Naive thymus-derived CD4-positive, alpha-beta T cell (primary cell): ENCODE data around the gene DOCK9. TPM values are rescaled to one million over a fixed set of nuclear protein-coding genes. Genes with fewer than 3 reads are reported as not detected.

ENCODE experiments used
- ATAC-seq: fragments of 150-1000 bp; cut with Tn5 transposase; 2 replicates; pipeline ENCODE4 v1.10.0; 2021; ENCODE audit warnings: mild to moderate bottlenecking, moderate library complexity
- CTCF ChIA-PET: fragments of 350-600 bp; sonication (Branson Sonifier 250); formaldehyde crosslinking; loops from one replicate; lab custom pipeline; 2021; ENCODE audit warnings: antibody characterized with exemption; lab: Charles Lee
- POLR2A ChIA-PET: fragments of 350-600 bp; sonication (Branson Sonifier 250); formaldehyde crosslinking; loops from one replicate; lab custom pipeline; 2021; ENCODE audit warnings: antibody characterized with exemption, inconsistent platforms; lab: Charles Lee
- DNase-seq, 9 donors: peaks; one replicate each; pipeline versions ENCODE4 v3.0.0 to v3.0.0-alpha.2; 2020 to 2022; ENCODE audit warnings: mixed read lengths in 1 of 9
- H3K27ac ChIP-seq: one replicate; pipeline ENCODE4 v1.7.0; 2013; ENCODE audit warnings: mild to moderate bottlenecking, low read depth, low read length, moderate library complexity
- H3K27me3 ChIP-seq, 2 donors: one replicate each; pipeline ENCODE4 v1.7.0; 2013; ENCODE audit warnings: low read length in 2 of 2, mild to moderate bottlenecking in 2 of 2, moderate library complexity in 2 of 2; ENCODE audit not compliant: control insufficient read depth in 2 of 2, insufficient read depth in 2 of 2
- H3K36me3 ChIP-seq, 3 experiments: 1 replicate in 2 of 3; 2 replicates in 1 of 3; pipeline ENCODE4 v1.7.0; 2013; ENCODE audit warnings: low read length in 3 of 3, mild to moderate bottlenecking in 3 of 3, moderate library complexity in 1 of 3; ENCODE audit not compliant: insufficient read depth in 3 of 3, control insufficient read depth in 2 of 3
- H3K4me1 ChIP-seq, 2 donors: one replicate each; pipeline ENCODE4 v1.7.0; 2013; ENCODE audit warnings: low read length in 2 of 2, mild to moderate bottlenecking in 2 of 2, moderate library complexity in 1 of 2; ENCODE audit not compliant: control insufficient read depth in 2 of 2, insufficient read depth in 2 of 2
- H3K4me3 ChIP-seq: 2 replicates; pipeline ENCODE4 v1.7.0; 2013; ENCODE audit warnings: mild to moderate bottlenecking, low read length
- H3K9me3 ChIP-seq, 3 experiments: 1 replicate in 2 of 3; 2 replicates in 1 of 3; pipeline ENCODE4 v1.7.0; 2013; ENCODE audit warnings: low read length in 3 of 3; ENCODE audit not compliant: control insufficient read depth in 2 of 3
- H3K27ac Mint-ChIP-seq, 9 donors: one replicate each; pipeline ENCODE4 v1.8.0; 2020 to 2022; ENCODE audit warnings: mixed read lengths in 9 of 9, mild to moderate bottlenecking in 8 of 9, moderate library complexity in 5 of 9, inconsistent platforms in 2 of 9
- H3K27me3 Mint-ChIP-seq, 5 donors: one replicate each; pipeline ENCODE4 v1.8.0; 2021 to 2022; ENCODE audit warnings: mixed read lengths in 5 of 5, mild to moderate bottlenecking in 1 of 5
- H3K36me3 Mint-ChIP-seq, 5 donors: one replicate each; pipeline ENCODE4 v1.8.0; 2020 to 2022; ENCODE audit warnings: mixed read lengths in 5 of 5, mild to moderate bottlenecking in 3 of 5, inconsistent platforms in 1 of 5
- H3K4me1 Mint-ChIP-seq, 7 donors: one replicate each; pipeline ENCODE4 v1.8.0; 2020 to 2022; ENCODE audit warnings: mixed read lengths in 7 of 7, mild to moderate bottlenecking in 3 of 7, inconsistent platforms in 1 of 7
- H3K4me3 Mint-ChIP-seq, 10 donors: one replicate each; pipeline ENCODE4 v1.8.0; 2020 to 2022; ENCODE audit warnings: mild to moderate bottlenecking in 10 of 10, mixed read lengths in 10 of 10, moderate library complexity in 6 of 10, inconsistent platforms in 2 of 10
- H3K9me3 Mint-ChIP-seq, 11 donors: one replicate each; pipeline ENCODE4 v1.8.0; 2020 to 2022; ENCODE audit warnings: mixed read lengths in 11 of 11, mild to moderate bottlenecking in 4 of 11, inconsistent platforms in 1 of 11, moderate library complexity in 1 of 11
- intact Hi-C, 2 donors: fragments of 100-400 bp; cut with micrococcal nuclease; formaldehyde crosslinking; loops; one replicate each; pipeline ENCODE4 v1.15.1; 2023
- polyA plus RNA-seq, 2 donors: library from polyadenylated mRNA; unstranded; fragments of 300-500 nt; fragmentation: Illumina TruSeq; gene quantifications; one replicate each; pipeline ENCODE4 v1.2.3, GENCODE V29; 2021
- total RNA-seq, 6 experiments: library from RNA in 5 of 6; stranded (reverse) in 5 of 6; gene quantifications; 1 replicate in 5 of 6; 2 replicates in 1 of 6; pipeline ENCODE4 v1.2.3 and lab custom pipeline; 2021 to 2026

The DOCK9 gene
- total and polyA plus RNA-seq, 7 experiments from 2014 or later: 22.2 to 214 (median 122) TPM

GRCh38 chr13:98917116-98917515 is 60.7 kb downstream of the DOCK9 start:
- ATAC-seq: no peak
- Histone ChIP-seq H3K27ac (no peak overlapping the region), H3K4me3 (no peak overlapping the region), H3K27me3 (no peaks in the 10 kb centered on the region), H3K36me3 (peaks cover 6 to 38% (median 8%) of the 10 kb centered on the region in 3 experiments), H3K4me1 (peaks cover 12 to 16% of the 10 kb centered on the region in 2 donors), H3K9me3 (no peaks in the 10 kb centered on the region)
- Mint-ChIP-seq H3K4me1 (peaks cover 31 to 69% (median 58%) of the 10 kb centered on the region in 7 donors), H3K4me3 (no peak overlapping the region), H3K27me3 (no peaks in the 10 kb centered on the region), H3K9me3 (peaks cover 0 to 6% (median 0%) of the 10 kb centered on the region in 11 donors), H3K36me3 (peaks cover 34 to 77% (median 65%) of the 10 kb centered on the region in 5 donors), H3K27ac (no peak overlapping the region)
- ChIA-PET POLR2A (interaction anchor here (0.6 to 1.0 kb wide), 3 partner anchors 10 to 42 kb away, joined by 3 to 4 read pairs (median 3); no protein-coding TSS in a partner anchor), CTCF (no interaction called here)
- intact Hi-C loops: loop anchor here in 1 of 2 donors (10.0 kb wide), 1 partner anchor 1482 kb away; the partner anchor contains the start of gene RAP2A
- DNase-seq: no peak

- ATAC-seq (no peak), DNase-seq (no peak)
- ChIA-PET CTCF (no interaction called here), POLR2A (interaction anchor here (0.6 to 1.0 kb wide), 2 partner anchors 14 to 129 kb away, joined by 3 to 4 read pairs; no protein-coding TSS in a partner anchor)
- Histone ChIP-seq H3K36me3 (peaks cover 0 to 31% (median 8%) of the 10 kb centered on the region in 3 experiments), H3K9me3 (no peaks in the 10 kb centered on the region), H3K27ac (no peak overlapping the region), H3K4me3 (no peak overlapping the region), H3K4me1 (peaks cover 12 to 16% of the 10 kb centered on the region in 2 donors), H3K27me3 (no peaks in the 10 kb centered on the region)
- Mint-ChIP-seq H3K36me3 (peaks cover 30 to 70% (median 58%) of the 10 kb centered on the region in 5 donors), H3K9me3 (peaks cover 0 to 6% (median 0%) of the 10 kb centered on the region in 11 donors), H3K27me3 (no peaks in the 10 kb centered on the region), H3K4me1 (peaks cover 29 to 63% (median 58%) of the 10 kb centered on the region in 7 donors), H3K27ac (peak overlapping the region in 3 of 9 donors; percentile 14 to 41 (median 20)), H3K4me3 (no peak overlapping the region)
- intact Hi-C loops: loop anchor here in 1 of 2 donors (10.0 kb wide), 1 partner anchor 1482 kb away; the partner anchor contains the start of gene RAP2A
Measured at GRCh38 chr13:98916403-98916802, 61.5 kb downstream of the DOCK9 start.

- Histone ChIP-seq H3K4me1 (peaks cover 17 to 20% of the 10 kb centered on the region in 2 donors), H3K4me3 (no peak overlapping the region), H3K27ac (no peak overlapping the region), H3K27me3 (no peaks in the 10 kb centered on the region), H3K9me3 (no peaks in the 10 kb centered on the region), H3K36me3 (peaks cover 0 to 26% (median 8%) of the 10 kb centered on the region in 3 experiments)
- Mint-ChIP-seq H3K4me1 (peaks cover 32 to 63% (median 58%) of the 10 kb centered on the region in 7 donors), H3K27ac (peak overlapping the region in 2 of 9 donors; percentile 27 to 50), H3K4me3 (no peak overlapping the region), H3K27me3 (no peaks in the 10 kb centered on the region), H3K36me3 (peaks cover 27 to 66% (median 56%) of the 10 kb centered on the region in 5 donors), H3K9me3 (peaks cover 0 to 6% (median 0%) of the 10 kb centered on the region in 11 donors)
- ChIA-PET CTCF (no interaction called here), POLR2A (interaction anchor here (0.6 to 2.0 kb wide), 2 partner anchors 8 to 130 kb away, joined by 3 to 7 read pairs; no protein-coding TSS in a partner anchor)
- no peak for DNase-seq
- ATAC-seq: no peak
- intact Hi-C loops: loop anchor here in 1 of 2 donors (10.0 kb wide), 1 partner anchor 1481 kb away; the partner anchor contains the start of gene RAP2A
Measured at GRCh38 chr13:98915981-98916380, 61.9 kb downstream of the DOCK9 start.

- no peak for ATAC-seq
- intact Hi-C loops: loop anchor here in 1 of 2 donors (10.0 kb wide), 1 partner anchor 1481 kb away; the partner anchor contains the start of gene RAP2A
Measured at GRCh38 chr13:98915563-98915962, 62.3 kb downstream of the DOCK9 start.

GRCh38 chr13:98913741-98914140 is 64.1 kb downstream of the DOCK9 start:
- Histone ChIP-seq H3K36me3 (peaks cover 0 to 26% (median 8%) of the 10 kb centered on the region in 3 experiments), H3K4me1 (peaks cover 11 to 13% of the 10 kb centered on the region in 2 donors), H3K27ac (no peak overlapping the region), H3K4me3 (no peak overlapping the region), H3K9me3 (no peaks in the 10 kb centered on the region), H3K27me3 (no peaks in the 10 kb centered on the region)
- Mint-ChIP-seq H3K27ac (peak overlapping the region in 3 of 9 donors; percentile 18 to 46 (median 46)), H3K4me1 (peaks cover 22 to 60% (median 58%) of the 10 kb centered on the region in 7 donors), H3K36me3 (peaks cover 22 to 59% (median 49%) of the 10 kb centered on the region in 5 donors), H3K27me3 (no peaks in the 10 kb centered on the region), H3K4me3 (no peak overlapping the region), H3K9me3 (peaks cover 0 to 5% (median 0%) of the 10 kb centered on the region in 11 donors)
- ATAC-seq (no peak), DNase-seq (no peak)
- ChIA-PET POLR2A (interaction anchor here (1.2 to 2.0 kb wide), 2 partner anchors 10 to 87 kb away, joined by 3 to 7 read pairs; no protein-coding TSS in a partner anchor), CTCF (interaction anchor here (0.9 kb wide), 1 partner anchor 44 kb away, joined by 3 read pairs; no protein-coding TSS in a partner anchor)
- intact Hi-C loops: loop anchor here in 1 of 2 donors (5.0 to 10.0 kb wide), 3 partner anchors 114 to 1479 kb away; partner anchors contain the start of gene RAP2A

More at GRCh38 chr13:98915563-98915962, 62.3 kb downstream of the DOCK9 start:
- Histone ChIP-seq H3K4me1 (peaks cover 21 to 24% of the 10 kb centered on the region in 2 donors), H3K27me3 (no peaks in the 10 kb centered on the region), H3K36me3 (peaks cover 0 to 26% (median 8%) of the 10 kb centered on the region in 3 experiments), H3K9me3 (no peaks in the 10 kb centered on the region), H3K4me3 (no peak overlapping the region), H3K27ac (no peak overlapping the region)
- H3K9me3 Mint-ChIP-seq: peaks cover 0 to 6% (median 0%) of the 10 kb centered on the region in 11 donors
- ChIA-PET POLR2A (interaction anchor here (0.6 to 2.0 kb wide), 2 partner anchors 8 to 130 kb away, joined by 3 to 7 read pairs; no protein-coding TSS in a partner anchor), CTCF (interaction anchor here (0.9 kb wide), 1 partner anchor 13 kb away, joined by 3 read pairs; no protein-coding TSS in a partner anchor)
- no peaks in the 10 kb centered on the region for H3K27me3 Mint-ChIP-seq
- H3K27ac Mint-ChIP-seq: no peak overlapping the region
- H3K4me1 Mint-ChIP-seq: peaks cover 35 to 64% (median 60%) of the 10 kb centered on the region in 7 donors
- H3K4me3 Mint-ChIP-seq: no peak overlapping the region
- DNase-seq: no peak
- H3K36me3 Mint-ChIP-seq: peaks cover 25 to 61% (median 52%) of the 10 kb centered on the region in 5 donors

- Mint-ChIP-seq H3K4me1 (peaks cover 15 to 57% (median 49%) of the 10 kb centered on the region in 7 donors), H3K27ac (peak overlapping the region in 7 of 9 donors; percentile 13 to 53 (median 46)), H3K36me3 (peaks cover 19 to 53% (median 45%) of the 10 kb centered on the region in 5 donors), H3K9me3 (peaks cover 0 to 2% (median 0%) of the 10 kb centered on the region in 11 donors), H3K27me3 (no peaks in the 10 kb centered on the region), H3K4me3 (no peak overlapping the region)
- H3K27ac ChIP-seq: no peak overlapping the region
- ChIA-PET CTCF (no interaction called here), POLR2A (interaction anchor here (0.7 to 1.2 kb wide), 2 partner anchors 70 to 88 kb away, joined by 3 read pairs; no protein-coding TSS in a partner anchor)
- no peaks in the 10 kb centered on the region for H3K27me3 ChIP-seq
- H3K9me3 ChIP-seq: no peaks in the 10 kb centered on the region
- no peak for ATAC-seq
- peaks cover 0 to 26% (median 8%) of the 10 kb centered on the region in 3 experiments for H3K36me3 ChIP-seq
- intact Hi-C loops: loop anchor here in 1 of 2 donors (5.0 to 10.0 kb wide), 3 partner anchors 114 to 1478 kb away; partner anchors contain the start of gene RAP2A
- peaks cover 9 to 10% of the 10 kb centered on the region in 2 donors for H3K4me1 ChIP-seq
- H3K4me3 ChIP-seq: no peak overlapping the region
- DNase-seq: no peak
Measured at GRCh38 chr13:98912846-98913245, 65.0 kb downstream of the DOCK9 start.
